ENCODE results near the gene FKBP15.
"Not testable (repeated sequence)": the region's sequence is repeated elsewhere in the genome, so short reads cannot be mapped to it uniquely, and the experiment has no call there.

FKBP15 gene

DNA sequence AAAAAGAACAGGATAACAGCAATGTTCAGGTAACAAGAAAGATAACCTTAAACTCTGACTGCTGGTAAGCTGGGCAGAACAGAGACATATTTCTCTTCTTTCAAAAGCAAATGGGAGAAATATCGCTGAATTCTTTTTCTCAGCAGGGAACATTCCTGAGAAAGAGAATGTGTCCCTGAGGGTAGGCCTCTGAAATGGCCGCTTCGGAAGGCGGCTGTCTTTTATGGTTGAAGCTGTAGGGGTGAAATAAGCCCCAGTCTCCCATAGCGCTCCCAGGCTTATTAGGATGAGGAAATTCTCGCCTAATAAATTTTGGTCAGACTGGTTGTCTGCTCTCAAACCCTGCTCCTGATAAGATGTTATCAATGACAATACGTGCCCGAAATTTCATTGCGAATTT is 80.2 kb downstream of the FKBP15 start:
- not testable (repeated sequence) for DNase-seq

DNA sequence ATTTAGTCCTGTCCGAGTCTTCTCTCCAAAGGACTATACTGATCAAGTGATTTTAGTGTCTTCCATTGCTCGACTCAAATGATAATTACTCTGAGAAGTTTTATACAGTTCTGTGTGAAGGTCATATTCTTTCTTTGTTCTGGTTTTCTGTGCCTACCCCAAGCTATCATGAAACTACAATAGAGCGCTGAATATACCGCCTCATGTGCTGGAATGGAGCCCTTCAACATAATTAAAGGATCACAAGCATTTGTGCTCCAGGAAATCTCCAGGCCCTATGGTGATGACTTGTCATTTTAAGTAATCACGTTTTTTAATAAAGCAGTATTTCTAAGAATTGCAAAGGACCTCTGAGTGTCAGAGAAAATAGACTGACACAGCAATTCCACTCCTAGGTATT is 81.1 kb downstream of the FKBP15 start:
- no peak for DNase-seq

DNA sequence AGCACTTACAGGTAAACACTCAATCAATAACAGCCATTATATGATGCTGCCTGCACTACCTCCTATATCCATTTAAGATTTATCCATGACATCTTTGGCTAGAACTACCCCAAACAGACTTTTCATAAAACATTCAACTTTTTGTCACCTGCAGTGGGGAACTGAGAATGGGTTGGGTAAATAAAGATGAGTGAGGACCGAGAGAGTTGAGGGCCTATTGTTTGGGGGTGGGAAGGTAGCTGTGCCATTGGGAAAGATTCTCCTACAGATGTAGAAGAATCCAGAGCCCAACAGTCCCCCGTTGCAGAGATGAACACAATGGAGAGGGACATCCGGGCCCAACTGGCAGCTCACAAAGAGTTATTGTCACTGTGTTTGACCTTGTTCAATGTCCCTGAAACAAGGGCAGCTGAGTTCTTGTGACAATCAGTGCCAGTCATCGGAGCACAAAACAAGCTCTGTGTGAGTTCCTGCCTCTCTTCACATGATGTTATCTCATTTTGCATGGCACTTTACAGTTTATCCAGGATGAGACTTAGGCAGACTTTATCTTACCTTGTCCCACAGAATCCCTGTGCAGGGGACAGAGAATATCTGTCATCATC is 81.8 kb downstream of the FKBP15 start:
- DNase-seq: no peak

- no peak for DNase-seq
Measured at GRCh38 chr9:113138760-113139159, 82.3 kb downstream of the FKBP15 start.

DNA sequence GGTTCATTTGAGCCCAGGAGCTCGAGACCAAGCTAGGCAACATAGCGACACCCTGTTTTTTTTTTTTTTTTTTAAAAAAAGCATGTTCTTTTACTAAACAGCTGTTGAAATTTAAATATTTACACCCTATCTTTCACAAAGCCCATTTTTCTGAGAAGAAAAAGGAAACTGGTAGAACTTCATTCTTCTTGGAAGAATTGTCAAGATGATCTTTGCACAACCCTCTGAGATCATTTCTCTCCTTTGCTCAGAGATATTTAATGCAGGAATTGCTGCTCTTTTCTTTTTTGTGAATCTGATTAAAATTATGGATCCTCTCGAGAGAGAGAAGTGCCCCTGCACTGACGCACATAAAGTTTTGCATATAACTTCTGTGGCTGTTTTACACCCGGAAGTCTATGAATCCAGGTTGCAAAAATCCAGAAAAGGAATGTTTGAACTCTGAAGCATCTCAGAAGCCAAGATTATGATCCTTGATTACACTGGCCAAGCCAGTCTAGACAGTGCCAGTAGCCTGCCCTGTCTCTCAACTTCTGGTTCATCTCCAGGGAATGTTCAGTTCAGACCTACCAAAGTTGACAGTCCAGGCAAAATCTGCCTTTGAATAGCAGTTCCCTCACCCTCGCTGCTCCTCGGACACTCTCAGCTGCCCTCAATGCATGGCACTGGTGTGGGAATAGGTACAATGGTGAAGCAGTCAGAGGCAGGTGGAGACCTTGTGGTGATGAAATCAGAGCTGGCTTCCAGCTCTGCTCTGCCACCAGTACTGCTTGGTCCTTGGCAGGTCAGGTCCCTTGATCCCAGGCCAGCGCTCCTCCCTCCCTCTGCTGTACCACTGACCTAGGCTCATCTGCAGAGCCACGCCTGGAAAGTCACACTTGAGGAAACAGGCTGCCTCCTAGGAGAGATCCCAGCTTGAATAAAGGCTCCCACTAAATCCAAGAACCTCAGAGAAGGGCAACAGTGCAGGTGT is 83.6 kb downstream of the FKBP15 start:
- no peak for DNase-seq

GRCh38 chr9:113131689-113132151 is 89.4 kb downstream of the FKBP15 start:
- DNase-seq: no peak

DNA sequence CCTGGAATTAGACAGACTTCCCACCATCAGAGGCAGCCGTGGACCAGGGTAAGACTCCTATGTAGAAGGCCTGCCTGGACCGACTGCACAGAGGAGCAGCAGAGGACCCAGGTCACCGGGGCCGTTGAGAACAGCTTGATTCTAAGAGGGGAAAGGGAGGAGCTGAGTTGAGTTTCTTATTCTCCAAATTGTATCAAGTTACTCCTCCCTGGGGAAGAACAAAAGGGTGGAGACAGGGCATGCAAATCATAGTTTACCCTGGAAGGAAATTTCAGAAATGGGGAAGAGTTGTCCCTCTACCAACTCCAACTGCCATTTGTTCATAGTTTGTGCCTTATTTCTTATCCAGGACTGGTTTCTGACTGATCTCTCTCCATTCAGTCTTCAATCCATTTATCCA is 91.2 kb downstream of the FKBP15 start:
- no peak for DNase-seq

DNA sequence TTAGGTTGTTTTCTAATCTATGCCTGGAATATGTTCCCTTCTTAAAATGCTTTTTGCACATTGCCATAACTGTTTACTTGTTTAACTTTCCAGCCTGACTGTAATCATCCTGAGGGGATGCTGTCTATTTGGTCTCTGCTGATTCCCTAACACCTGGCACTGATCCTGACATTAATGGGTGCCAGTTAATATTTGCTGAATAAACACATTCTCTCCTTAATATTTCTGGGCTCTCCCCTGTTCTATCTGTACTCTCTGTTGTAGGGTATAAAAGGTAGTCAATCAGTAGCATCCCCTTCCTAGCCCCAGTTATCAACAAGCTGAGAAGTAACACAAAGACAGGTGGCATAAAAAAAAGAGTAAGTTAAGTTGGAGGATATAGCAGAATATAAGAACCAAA is 91.6 kb downstream of the FKBP15 start:
- no peak for DNase-seq

DNA sequence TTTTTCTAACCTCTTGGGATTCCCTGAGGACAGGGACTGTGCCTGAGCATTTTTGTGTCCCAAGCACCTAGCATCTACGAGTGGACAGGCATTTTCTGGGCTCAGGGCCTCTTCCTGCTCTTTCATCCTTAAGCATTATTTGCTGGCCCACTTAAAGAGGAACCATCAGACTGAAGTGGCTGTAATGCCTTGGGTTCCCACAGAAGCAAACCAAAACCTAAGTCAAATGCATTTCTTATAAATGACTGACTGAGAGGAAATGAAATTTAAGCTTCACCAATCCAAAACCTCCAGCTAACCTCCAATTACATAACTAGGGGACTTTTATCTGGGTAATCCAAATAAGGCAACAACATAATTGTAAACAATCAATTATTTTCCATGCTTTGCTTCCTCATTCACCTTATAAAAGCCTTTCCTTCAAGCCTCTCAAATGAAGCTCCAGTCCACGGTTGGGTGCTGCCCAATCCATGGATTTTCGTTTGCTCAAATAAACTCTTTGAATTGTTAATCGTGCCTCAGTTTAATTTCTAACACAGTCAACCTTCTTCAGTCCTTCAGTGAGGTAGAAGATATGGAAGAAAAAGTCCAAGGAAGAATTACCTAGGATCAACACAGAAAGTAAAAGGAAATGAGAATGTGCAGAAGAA is 95.6 kb downstream of the FKBP15 start:
- no peak for DNase-seq

GRCh38 chr9:113118829-113119228 is 102.2 kb downstream of the FKBP15 start:
- DNase-seq: not testable (repeated sequence)

All from NCI-H1694 (cell line).